DOHH2 (cell line): ENCODE data around the gene CHD5.

Source experiments
- H3F3A ChIP-seq: fragments of 200-600 bp; sonication (generic), shearing (Covaris generic); 2 replicates; pipeline ENCODE4 v1.6.0; 2016; ENCODE audit warnings: antibody characterized with exemption, mild to moderate bottlenecking; ENCODE audit not compliant: control insufficient read depth, insufficient read depth
- H3K27ac ChIP-seq: fragments of 200-600 bp; sonication (generic); 2 replicates; pipeline ENCODE4 v1.5.1; 2014; ENCODE audit warnings: low read depth, mild to moderate bottlenecking, low read length, moderate library complexity
- H3K27me3 ChIP-seq: fragments of 200-600 bp; sonication (generic); 2 replicates; pipeline ENCODE4 v1.6.1; 2014; ENCODE audit warnings: mild to moderate bottlenecking, low read length, mixed read lengths; ENCODE audit not compliant: control insufficient read depth
- H3K36me3 ChIP-seq: fragments of 200-600 bp; sonication (generic); 2 replicates; pipeline ENCODE4 v1.6.1; 2014; ENCODE audit warnings: mild to moderate bottlenecking, low read length, moderate library complexity, mixed read lengths; ENCODE audit not compliant: control insufficient read depth
- H3K4me1 ChIP-seq: fragments of 200-600 bp; sonication (generic); 2 replicates; pipeline ENCODE4 v1.6.1; 2014; ENCODE audit warnings: mild to moderate bottlenecking, low read length, mixed read lengths; ENCODE audit not compliant: control insufficient read depth
- H3K4me2 ChIP-seq: fragments of 200-600 bp; sonication (generic); 2 replicates; pipeline ENCODE4 v1.6.0; 2014; ENCODE audit warnings: mild to moderate bottlenecking, low read length, moderate library complexity
- H3K4me3 ChIP-seq: fragments of 200-600 bp; sonication (generic); 2 replicates; pipeline ENCODE4 v1.5.1; 2014; ENCODE audit warnings: mild to moderate bottlenecking, low read length, mixed read lengths
- H3K79me2 ChIP-seq: fragments of 200-600 bp; sonication (generic); 2 replicates; pipeline ENCODE4 v1.6.1; 2014; ENCODE audit warnings: mild to moderate bottlenecking, low read length, mixed read lengths; ENCODE audit not compliant: control insufficient read depth
- H3K9me2 ChIP-seq: fragments of 200-600 bp; sonication (generic); replicated peaks from 2 replicates; pipeline ENCODE4 v1.6.1; 2014; ENCODE audit warnings: mild to moderate bottlenecking, low read length, mixed read lengths; ENCODE audit not compliant: control insufficient read depth
- H3K9me3 ChIP-seq: fragments of 200-600 bp; sonication (generic); 2 replicates; pipeline ENCODE4 v1.6.1; 2014; ENCODE audit warnings: antibody characterized with exemption, low read length, mixed read lengths; ENCODE audit not compliant: control insufficient read depth, insufficient read depth
- H4K20me1 ChIP-seq: fragments of 200-600 bp; sonication (generic); 2 replicates; pipeline ENCODE4 v1.6.0; 2014; ENCODE audit warnings: low read depth, mild to moderate bottlenecking, antibody characterized with exemption, low read length, moderate library complexity; ENCODE audit not compliant: control insufficient read depth, insufficient read depth
- CTCF ChIP-seq: fragments of 200-600 bp; sonication (generic); IDR thresholded peaks from one replicate; pipeline ENCODE4 v1.5.1; 2014; ENCODE audit warnings: antibody characterized with exemption, mild to moderate bottlenecking, low read depth, low read length; ENCODE audit not compliant: poor library complexity, severe bottlenecking
- EZH2phosphoT487 ChIP-seq: fragments of 200-600 bp; sonication (generic); IDR thresholded peaks from 2 replicates; pipeline ENCODE4 v1.6.1; 2017; ENCODE audit warnings: borderline replicate concordance, mild to moderate bottlenecking, antibody characterized with exemption, low read length, moderate library complexity, mixed read lengths

Gene CHD5

GRCh38 chr1:6117064-6117463 is 63.1 kb downstream of the CHD5 start:
- Histone ChIP-seq H3K9me2 (no peaks in the 10 kb centered on the region), H4K20me1 (no peaks in the 10 kb centered on the region), H3K79me2 (no peaks in the 10 kb centered on the region), H3K27ac (no peak overlapping the region), H3K36me3 (no peaks in the 10 kb centered on the region), H3F3A (no peaks in the 10 kb centered on the region), H3K9me3 (no peaks in the 10 kb centered on the region), H3K27me3 (no peaks in the 10 kb centered on the region), H3K4me3 (no peak overlapping the region), H3K4me1 (no peaks in the 10 kb centered on the region), H3K4me2 (no peak overlapping the region)
- TF ChIP-seq CTCF: no peak
- no peak for TF ChIP-seq EZH2phosphoT487

- H3K36me3 ChIP-seq: no peaks in the 10 kb centered on the region
- no peak overlapping the region for H3K4me2 ChIP-seq
- no peak overlapping the region for H3K27ac ChIP-seq
- no peaks in the 10 kb centered on the region for H3K79me2 ChIP-seq
- H3K9me2 ChIP-seq: no peaks in the 10 kb centered on the region
- H3K4me3 ChIP-seq: no peak overlapping the region
- no peaks in the 10 kb centered on the region for H3K4me1 ChIP-seq
- no peaks in the 10 kb centered on the region for H3F3A ChIP-seq
- TF ChIP-seq EZH2phosphoT487 (no peak), CTCF (no peak)
- no peaks in the 10 kb centered on the region for H3K27me3 ChIP-seq
- no peaks in the 10 kb centered on the region for H4K20me1 ChIP-seq
- no peaks in the 10 kb centered on the region for H3K9me3 ChIP-seq
These were observed 64.0 kb downstream of the CHD5 start for GRCh38 chr1:6116137-6116536.

GRCh38 chr1:6113745-6114144 is 66.4 kb downstream of the CHD5 start:
- Histone ChIP-seq H3K27ac (no peak overlapping the region), H4K20me1 (no peaks in the 10 kb centered on the region), H3K9me3 (no peaks in the 10 kb centered on the region), H3K36me3 (no peaks in the 10 kb centered on the region), H3K4me3 (no peak overlapping the region), H3K27me3 (no peaks in the 10 kb centered on the region), H3K4me1 (no peaks in the 10 kb centered on the region), H3K4me2 (no peak overlapping the region), H3K9me2 (no peaks in the 10 kb centered on the region), H3F3A (no peaks in the 10 kb centered on the region), H3K79me2 (no peaks in the 10 kb centered on the region)
- TF ChIP-seq EZH2phosphoT487 (no peak), CTCF (no peak)

GRCh38 chr1:6113116-6113515 is 67.0 kb downstream of the CHD5 start:
- Histone ChIP-seq H3K79me2 (no peaks in the 10 kb centered on the region), H3F3A (no peaks in the 10 kb centered on the region), H3K36me3 (no peaks in the 10 kb centered on the region), H3K9me2 (no peaks in the 10 kb centered on the region), H4K20me1 (no peaks in the 10 kb centered on the region), H3K4me3 (no peak overlapping the region), H3K9me3 (no peaks in the 10 kb centered on the region), H3K4me1 (no peaks in the 10 kb centered on the region), H3K27me3 (no peaks in the 10 kb centered on the region), H3K27ac (no peak overlapping the region), H3K4me2 (no peak overlapping the region)
- TF ChIP-seq CTCF: no peak
- no peak for TF ChIP-seq EZH2phosphoT487
